GM19324 (cell line): ENCODE measurements around the gene DIP2B.

Source experiments
- ATAC-seq: cut with Tn5 transposase; IDR thresholded peaks from one replicate; pipeline ENCODE4 v1.9.1; 2021; ENCODE audit warnings: mild to moderate bottlenecking, moderate library complexity; ENCODE audit not compliant: unreplicated experiment, low FRiP score

The DIP2B gene

DNA sequence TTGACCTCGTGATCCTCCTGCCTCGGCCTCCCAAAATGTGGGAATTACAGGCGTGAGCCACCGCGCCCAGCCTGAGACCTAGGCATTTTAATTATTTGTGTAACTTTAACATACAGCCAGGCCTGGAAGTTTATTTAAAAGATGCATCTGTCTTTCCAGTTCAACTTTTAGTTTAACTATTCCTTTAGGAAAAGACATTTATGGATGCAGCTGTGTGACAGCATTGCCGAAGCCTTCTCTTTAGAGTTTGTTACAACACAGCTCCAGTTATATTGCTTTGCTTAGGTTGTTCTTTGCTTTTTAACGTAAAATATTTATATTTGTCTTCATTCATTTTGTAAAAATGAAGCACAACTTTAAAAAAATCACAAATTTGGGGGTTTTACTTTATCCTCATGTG, 67.0 kb downstream of the DIP2B start:
- no peak for ATAC-seq

- no peak for ATAC-seq
Observed at GRCh38 chr12:50572287-50572686, 67.5 kb downstream of the DIP2B start.

DNA sequence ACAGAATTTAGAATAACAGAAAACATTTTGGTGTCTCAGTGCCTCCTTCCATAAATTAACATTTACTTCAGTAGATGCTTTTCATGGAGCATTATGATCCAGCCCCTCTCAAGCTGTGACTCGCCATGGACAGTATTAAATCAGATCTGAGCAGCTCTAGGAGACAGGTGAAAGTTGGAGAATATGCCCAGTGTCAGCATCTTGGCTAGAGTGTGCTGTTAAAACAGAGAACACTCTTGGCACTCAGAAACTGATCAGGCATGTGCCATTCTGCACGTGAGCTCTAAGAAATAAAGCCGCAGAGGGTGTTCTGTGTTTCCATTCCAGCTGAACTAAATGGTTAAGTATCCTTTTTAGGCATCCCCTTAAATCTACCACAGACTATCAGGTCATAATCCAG, 68.0 kb downstream of the DIP2B start:
- no peak for ATAC-seq

GRCh38 chr12:50573271-50573670, 68.5 kb downstream of the DIP2B start:
- ATAC-seq: no peak

- no peak for ATAC-seq
Observed at GRCh38 chr12:50574601-50575348, 70.0 kb downstream of the DIP2B start.

DNA sequence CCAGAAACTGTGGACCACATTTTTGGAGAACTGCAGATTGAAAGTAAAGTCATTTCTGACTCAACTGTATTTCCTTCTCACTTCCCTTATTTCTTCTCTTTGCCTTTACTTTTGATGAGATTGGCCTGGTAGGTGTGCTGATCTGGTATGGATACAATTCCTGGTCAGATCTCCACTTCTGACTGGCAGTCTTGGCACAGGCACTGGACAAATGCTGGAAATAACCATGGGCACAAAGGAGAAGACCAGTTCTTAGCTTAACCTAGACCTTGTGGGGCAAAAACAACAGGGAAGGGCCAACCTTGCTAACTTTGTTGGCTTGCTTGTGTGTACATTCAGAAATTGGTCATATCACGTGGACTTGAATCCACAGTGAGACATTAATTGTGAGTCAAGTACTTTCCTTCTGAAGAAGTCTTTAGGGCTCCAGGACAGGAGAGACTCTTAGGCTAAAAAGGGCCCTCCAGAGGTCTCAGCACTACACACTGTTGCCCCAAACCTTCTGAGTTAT, 75.0 kb downstream of the DIP2B start:
- no peak for ATAC-seq

DNA sequence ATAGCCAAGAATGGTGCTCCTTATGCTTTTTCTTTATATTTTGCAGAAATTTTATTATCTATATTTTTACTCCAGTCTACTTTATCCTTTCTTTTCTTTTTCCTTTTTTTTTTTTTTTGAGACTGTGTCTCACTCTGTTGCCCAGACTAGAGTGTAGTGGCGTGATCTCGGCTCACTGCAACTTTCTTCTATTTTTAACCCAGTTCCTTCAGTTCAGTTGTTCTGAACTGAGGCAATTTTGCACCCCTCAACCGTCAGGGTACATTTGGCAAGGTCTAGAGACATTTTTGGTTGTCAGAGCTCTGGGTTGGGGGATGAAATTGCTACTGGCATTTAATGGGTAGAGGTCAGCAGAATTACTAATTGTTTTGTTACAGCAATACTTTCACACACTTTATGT, 75.7 kb downstream of the DIP2B start:
- ATAC-seq: no peak

DNA sequence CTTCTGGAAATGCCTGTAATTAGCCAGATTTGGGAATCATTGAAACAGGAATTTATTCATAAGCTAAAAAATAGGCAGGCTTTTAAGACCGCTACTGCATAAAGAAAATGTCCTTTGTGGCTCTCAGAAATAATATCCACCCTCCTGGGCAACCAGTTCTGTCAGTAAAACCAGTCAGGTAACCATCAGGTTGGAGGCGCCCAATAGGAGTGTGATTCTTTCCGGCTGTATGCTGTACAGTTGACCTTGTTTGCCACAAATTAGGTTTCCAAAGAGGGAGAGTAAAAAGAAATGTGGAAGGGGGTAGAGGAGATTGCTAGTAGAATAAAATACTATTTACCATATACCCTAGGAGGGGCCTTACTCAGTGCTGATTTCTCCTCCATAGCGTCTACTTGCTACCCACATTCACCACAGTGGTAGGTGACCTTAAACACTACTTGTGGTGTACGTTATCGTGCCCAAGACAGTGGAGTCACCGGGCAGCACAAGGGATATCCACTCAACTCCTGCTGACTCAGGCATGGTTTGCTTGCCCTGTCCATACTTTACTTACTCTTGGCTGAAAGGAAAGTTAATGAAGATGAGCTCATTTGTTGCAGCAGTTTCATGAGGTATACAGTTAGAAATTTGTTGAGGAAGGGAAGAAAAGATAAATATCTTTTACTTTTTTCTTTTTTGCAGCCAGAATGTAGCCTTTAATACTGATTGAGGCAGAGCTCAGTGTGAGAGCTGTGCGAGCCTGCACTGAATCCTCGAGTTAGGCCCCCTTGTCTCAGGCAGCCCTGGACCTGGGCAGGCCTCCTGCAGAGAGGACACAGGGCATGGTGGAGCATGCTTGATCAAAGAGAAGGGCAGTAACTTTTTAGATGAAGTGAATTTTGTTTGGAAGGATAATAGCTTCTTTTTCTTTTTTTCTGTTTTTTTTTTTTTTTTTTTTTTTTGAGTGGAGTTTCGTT, 76.7 kb downstream of the DIP2B start:
- ATAC-seq: no peak

DNA sequence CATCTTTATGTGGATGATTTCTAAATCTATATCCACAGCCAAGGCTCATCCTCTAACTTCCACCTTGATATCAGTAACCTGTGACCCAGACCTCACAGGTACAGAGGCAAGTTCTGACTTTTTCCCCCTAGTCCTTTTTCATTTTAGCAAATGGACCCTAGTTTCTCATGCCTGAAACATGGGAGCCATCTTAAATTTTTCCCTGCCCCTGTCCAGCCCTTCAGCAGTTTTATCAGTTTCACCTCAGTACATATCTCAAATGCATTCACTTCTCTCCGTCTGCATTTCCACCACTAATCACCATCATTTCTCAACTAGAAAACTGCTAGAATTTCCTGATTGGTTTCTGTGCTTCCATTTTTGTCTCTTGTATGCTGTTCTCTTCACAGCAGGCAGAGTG, 79.3 kb downstream of the DIP2B start:
- ATAC-seq: no peak

DNA sequence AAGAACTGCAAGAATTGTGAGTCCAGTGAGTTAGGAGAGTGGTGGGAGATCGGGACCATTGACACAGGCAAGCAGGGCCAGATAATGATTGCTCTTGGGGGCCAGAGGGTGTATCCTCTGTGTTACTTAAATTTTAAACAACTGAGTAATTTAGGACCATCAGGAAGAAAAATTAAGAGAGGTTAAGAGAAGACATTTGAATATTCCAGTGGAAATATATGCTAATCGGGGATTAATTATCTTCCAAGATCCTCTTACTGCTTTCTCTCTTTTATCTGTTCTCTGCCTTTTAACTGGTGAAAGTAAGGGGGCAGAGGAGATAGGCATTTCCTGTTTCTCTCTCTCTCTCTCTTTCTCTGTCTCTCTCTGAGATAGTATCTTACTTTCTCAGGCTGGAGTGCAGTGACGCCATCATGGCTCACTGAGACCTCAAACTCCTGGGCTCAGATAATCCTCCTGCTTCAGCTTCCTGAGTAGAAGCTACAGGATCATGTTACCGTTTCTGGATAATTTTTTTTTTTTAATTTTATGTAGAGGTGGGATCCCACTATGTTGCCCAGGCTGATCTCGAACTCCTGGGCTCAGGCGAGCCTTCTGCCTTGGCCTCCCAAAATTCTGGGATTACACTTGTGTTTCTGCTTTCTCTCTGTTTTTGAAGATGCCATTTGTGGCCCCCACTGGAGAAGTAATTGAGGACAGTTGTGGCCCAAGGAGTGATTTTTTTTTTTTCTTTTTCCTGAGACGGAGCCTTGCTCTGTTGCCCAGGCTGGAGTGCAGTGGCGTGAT, 85.1 kb downstream of the DIP2B start:
- ATAC-seq: no peak

DNA sequence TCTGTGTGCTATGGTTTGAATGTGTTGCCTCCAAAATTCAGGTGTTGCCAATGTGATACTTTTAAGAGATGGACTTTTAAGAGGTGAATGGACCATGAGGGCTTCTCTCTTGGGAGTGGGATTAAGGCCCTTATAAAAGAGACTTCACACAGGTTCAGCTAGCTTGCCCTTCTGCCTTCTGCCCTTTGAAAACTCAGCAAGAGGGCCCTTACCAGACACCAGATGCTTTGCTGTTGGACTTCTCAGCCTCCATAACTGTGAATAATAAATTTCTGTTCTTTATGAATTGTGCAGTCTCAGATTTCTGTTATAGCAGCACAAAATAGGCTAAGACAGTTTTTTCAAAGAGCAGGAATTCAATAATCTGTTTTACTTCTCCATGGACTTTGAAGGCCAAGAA, 86.1 kb downstream of the DIP2B start:
- no peak for ATAC-seq

DNA sequence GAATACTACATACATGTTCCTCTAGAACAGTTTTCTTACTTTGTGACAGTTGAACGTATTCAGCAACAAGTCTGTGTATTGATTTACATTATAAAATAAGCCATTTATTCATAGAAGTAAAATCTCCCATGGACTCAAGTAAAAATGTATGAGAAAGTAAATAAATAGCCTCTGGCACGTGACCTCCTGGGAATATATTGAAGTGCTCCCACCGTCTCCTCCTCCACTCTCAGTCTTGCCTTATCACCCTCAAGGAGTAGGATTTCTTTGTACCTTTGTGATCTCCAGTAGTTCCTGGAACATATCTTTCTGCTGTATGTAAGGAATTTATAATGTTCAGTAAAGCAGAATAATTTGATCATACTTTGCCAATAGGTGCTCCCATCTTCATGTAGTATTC, 90.9 kb downstream of the DIP2B start:
- no peak for ATAC-seq

- ATAC-seq: no peak
Observed at GRCh38 chr12:50597200-50598195, 92.7 kb downstream of the DIP2B start.

DNA sequence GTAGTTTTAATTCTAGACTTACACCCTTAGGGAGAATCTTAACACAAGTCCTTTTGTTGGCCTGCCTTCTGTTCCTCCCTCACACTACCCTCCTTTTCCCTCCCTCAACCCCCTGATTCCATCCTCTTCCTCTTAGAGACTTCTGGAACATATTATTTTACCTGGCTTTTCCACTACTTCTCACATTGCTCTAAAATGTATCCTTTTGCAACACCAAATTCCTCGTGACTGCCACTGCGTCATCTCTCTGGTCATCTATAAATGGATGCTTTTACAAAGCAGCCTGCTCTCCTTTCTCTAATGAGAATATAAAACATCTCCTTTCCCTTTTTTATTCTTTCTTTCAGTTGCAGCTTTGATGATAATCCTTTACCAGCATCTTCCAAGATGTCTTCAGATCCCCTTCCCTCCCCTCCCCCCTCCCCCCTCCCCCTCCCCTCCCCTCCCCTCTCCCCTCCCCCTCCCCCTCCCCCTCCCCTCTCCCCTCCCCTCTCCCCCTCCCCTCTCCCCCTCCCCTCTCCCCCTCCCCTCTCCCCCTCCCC, 93.6 kb downstream of the DIP2B start:
- no peak for ATAC-seq

DNA sequence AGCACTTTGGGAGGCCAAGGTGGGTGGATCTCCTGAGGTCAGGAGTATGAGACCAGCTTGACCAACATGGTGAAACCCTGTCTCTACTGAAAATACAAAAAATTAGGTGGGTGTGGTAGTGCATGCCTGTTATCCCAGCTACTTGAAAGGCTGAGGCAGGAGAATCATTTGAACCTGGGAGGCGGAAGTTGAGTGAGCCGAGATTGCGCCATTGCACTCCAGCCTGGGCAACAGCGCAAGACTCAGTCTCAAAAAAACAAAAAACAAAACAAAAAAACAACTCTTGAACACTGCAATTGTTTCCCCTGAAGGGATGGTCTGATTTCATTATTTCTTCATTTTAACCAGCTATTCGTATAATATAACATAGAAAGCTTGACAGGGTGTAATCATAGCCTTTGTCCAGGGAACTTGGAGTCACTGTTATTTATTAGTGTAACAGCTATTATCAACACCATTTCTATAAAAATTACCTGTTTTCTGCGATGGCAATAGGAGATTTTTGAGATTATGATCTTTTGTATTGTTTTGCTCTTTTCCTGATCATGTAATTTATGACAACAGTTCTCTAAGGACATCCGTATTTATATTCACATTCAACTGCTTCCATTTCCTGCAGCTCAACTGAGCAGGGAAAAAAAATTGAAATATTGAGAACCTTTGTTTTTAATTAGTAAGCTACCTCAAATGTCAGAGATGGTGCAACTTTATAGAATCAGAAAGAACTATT, 94.7 kb downstream of the DIP2B start:
- no peak for ATAC-seq

GRCh38 chr12:50600364-50600763, 95.6 kb downstream of the DIP2B start:
- no peak for ATAC-seq

DNA sequence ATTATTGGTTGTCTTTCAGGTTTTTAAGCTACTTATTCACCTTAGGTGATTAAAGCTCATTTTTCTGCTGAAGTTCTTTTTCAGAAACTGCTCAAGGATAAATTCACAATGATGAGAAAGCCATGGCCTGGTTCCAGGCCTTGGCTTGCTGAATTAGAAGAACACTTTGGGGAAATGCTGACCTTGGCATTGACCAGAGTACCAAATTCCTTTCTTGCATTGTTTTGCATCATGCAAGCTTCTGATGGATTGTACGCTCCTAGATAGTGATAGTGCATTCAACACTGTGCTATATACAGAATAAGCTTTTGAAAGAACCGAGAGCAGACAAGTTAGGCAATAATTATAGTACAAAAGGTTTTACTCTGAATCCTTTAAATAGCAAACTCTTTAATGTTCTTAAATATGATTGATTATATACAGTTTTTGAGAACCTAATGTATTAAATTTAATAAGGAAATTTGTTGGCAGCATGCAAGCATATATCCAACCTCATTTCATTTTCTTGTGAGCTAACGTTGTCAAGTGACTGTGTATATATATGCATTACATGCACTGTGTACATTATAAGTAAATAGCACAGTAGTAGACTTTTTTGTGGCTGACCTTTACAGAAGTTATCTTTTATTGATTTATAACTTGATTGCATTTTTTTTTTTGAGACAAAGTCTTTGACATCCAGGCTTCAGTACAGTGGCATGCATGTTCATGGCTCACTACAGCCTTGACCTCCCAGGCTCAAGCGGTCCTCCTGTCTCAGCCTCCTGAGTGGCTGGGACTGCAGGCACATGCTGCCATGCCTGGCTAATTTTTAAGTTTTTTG, 99.2 kb downstream of the DIP2B start:
- ATAC-seq: no peak

DNA sequence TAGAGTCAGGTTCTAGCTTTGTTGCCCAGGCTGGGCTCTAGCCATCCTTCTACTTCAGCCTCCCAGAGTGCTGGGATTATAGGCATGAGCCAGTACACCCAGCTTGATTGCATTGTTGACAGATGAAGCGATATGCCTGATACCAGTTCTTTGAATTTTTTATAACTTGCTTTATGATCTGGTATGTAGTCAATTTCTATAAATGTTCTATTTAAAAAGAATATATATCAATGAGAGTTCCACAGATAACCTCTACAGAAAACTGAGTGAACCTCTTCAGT, 99.8 kb downstream of the DIP2B start:
- ATAC-seq: no peak
